HEK293T (cell line): ENCODE results near the gene TOP3B.

ENCODE experiments used
- HDGF ChIP-seq: fragments of 450-650 bp; IDR thresholded peaks from 2 replicates; pipeline ENCODE4 v1.6.1; 2017; ENCODE audit warnings: antibody characterized with exemption, borderline replicate concordance
- L3MBTL2 ChIP-seq: fragments of 450-650 bp; conservative IDR thresholded peaks from 2 replicates; pipeline ENCODE4 v1.6.1; 2016; ENCODE audit warnings: mild to moderate bottlenecking
- NFRKB ChIP-seq: fragments of 450-650 bp; IDR thresholded peaks from 2 replicates; pipeline ENCODE4 v1.6.1; 2016; ENCODE audit warnings: mild to moderate bottlenecking, moderate library complexity
- SP1 ChIP-seq: fragments of 450-650 bp; IDR thresholded peaks from 2 replicates; pipeline ENCODE4 v1.6.1; 2017
- TARDBP ChIP-seq: fragments of 450-650 bp; IDR thresholded peaks from 2 replicates; pipeline ENCODE4 v1.6.1; 2016
- ZNF384 ChIP-seq: fragments of 450-650 bp; IDR thresholded peaks from 2 replicates; pipeline ENCODE4 v1.6.1; 2016

- TF ChIP-seq NFRKB (no peak), TARDBP (no peak), SP1 (no peak), ZNF384 (no peak), HDGF (no peak), L3MBTL2 (no peak)
These were observed 43.1 kb downstream of the TOP3B start for GRCh38 chr22:21939461-21939913.
